A673 (cell line): ENCODE measurements around the gene SLC12A7. TPM values are rescaled to one million over a fixed set of nuclear protein-coding genes. Genes with fewer than 3 reads are reported as not detected.

ENCODE experiments used
- BruUV-seq: library from RNA; stranded (reverse); fragments of 400-500 nt; replicated peaks from 2 replicates; lab custom pipeline; 2021; lab: Mats Ljungman, UMichigan
- CTCF ChIA-PET: fragments of 300-600 bp; sonication (Branson Sonifier 250); formaldehyde crosslinking; loops from one replicate; lab custom pipeline; 2022; ENCODE audit warnings: antibody characterized with exemption; lab: Charles Lee
- POLR2A ChIA-PET: fragments of 300-600 bp; sonication (Branson Sonifier 250); formaldehyde crosslinking; loops from one replicate; lab custom pipeline; 2022; ENCODE audit warnings: antibody characterized with exemption; ENCODE audit not compliant: low non-redundant PET; lab: Charles Lee
- DNase-seq: peaks from one replicate; pipeline ENCODE4 v3.0.0-alpha.2; 2015; ENCODE audit warnings: low spot score
- H3K27ac ChIP-seq: fragments of 200-600 bp; sonication (generic); 2 replicates; pipeline ENCODE4 v1.5.1; 2016; ENCODE audit warnings: mixed run types, low read depth, mild to moderate bottlenecking, mixed read lengths, antibody characterized with exemption, low read length; ENCODE audit not compliant: poor library complexity, severe bottlenecking
- H3K27me3 ChIP-seq: fragments of 200-600 bp; sonication (generic); replicated peaks from 2 replicates; pipeline ENCODE4 v1.6.1; 2017; ENCODE audit warnings: mixed run types, low read depth, mild to moderate bottlenecking, mixed read lengths, antibody characterized with exemption, low read length; ENCODE audit not compliant: insufficient read depth, poor library complexity
- H3K36me3 ChIP-seq: fragments of 200-600 bp; sonication (generic); 2 replicates; pipeline ENCODE4 v1.6.1; 2016; ENCODE audit warnings: mixed run types, mild to moderate bottlenecking, mixed read lengths, antibody characterized with exemption, low read length; ENCODE audit not compliant: insufficient read depth, poor library complexity, severe bottlenecking
- H3K4me1 ChIP-seq: fragments of 200-600 bp; sonication (generic); 2 replicates; pipeline ENCODE4 v1.6.1; 2017; ENCODE audit warnings: mixed run types, mild to moderate bottlenecking, mixed read lengths, antibody characterized with exemption, low read length; ENCODE audit not compliant: insufficient read depth, poor library complexity, severe bottlenecking
- H3K4me3 ChIP-seq: fragments of 200-600 bp; sonication (generic); 2 replicates; pipeline ENCODE4 v1.5.1; 2016; ENCODE audit warnings: low read depth, mixed run types, mild to moderate bottlenecking, mixed read lengths, low read length; ENCODE audit not compliant: poor library complexity, severe bottlenecking
- H3K9me3 ChIP-seq: fragments of 200-600 bp; sonication (generic); 2 replicates; pipeline ENCODE4 v1.6.1; 2016; ENCODE audit warnings: mixed run types, low read depth, mild to moderate bottlenecking, mixed read lengths, antibody characterized with exemption, low read length; ENCODE audit not compliant: poor library complexity, severe bottlenecking
- EZH2 ChIP-seq: fragments of 200-600 bp; sonication (generic); IDR thresholded peaks from 2 replicates; pipeline ENCODE4 v1.6.1; 2017; ENCODE audit warnings: borderline replicate concordance, low read depth, mild to moderate bottlenecking, mixed read lengths, antibody characterized with exemption, low read length; ENCODE audit not compliant: poor library complexity, severe bottlenecking
- intact Hi-C: fragments of 100-400 bp; cut with micrococcal nuclease; formaldehyde crosslinking; loops from one replicate; pipeline ENCODE4 v1.10.0; 2022; ENCODE audit not compliant: unreplicated experiment
- total RNA-seq: library from RNA; stranded (reverse); gene quantifications from 2 replicates; pipeline ENCODE4 v1.2.3, GENCODE V29; 2021
- TF ChIP-seq, protein P1 (sequence below): fragments of 300-800, 200-600 bp; sonication (generic); conservative IDR thresholded peaks from 2 replicates; pipeline ENCODE4 v1.5.1; 2017; ENCODE audit warnings: low read depth, mild to moderate bottlenecking, antibody characterized with exemption, low read length, moderate library complexity, mixed read lengths

The SLC12A7 gene
- total RNA-seq, 1 experiment from 2014 or later = 45.2 TPM

DNA sequence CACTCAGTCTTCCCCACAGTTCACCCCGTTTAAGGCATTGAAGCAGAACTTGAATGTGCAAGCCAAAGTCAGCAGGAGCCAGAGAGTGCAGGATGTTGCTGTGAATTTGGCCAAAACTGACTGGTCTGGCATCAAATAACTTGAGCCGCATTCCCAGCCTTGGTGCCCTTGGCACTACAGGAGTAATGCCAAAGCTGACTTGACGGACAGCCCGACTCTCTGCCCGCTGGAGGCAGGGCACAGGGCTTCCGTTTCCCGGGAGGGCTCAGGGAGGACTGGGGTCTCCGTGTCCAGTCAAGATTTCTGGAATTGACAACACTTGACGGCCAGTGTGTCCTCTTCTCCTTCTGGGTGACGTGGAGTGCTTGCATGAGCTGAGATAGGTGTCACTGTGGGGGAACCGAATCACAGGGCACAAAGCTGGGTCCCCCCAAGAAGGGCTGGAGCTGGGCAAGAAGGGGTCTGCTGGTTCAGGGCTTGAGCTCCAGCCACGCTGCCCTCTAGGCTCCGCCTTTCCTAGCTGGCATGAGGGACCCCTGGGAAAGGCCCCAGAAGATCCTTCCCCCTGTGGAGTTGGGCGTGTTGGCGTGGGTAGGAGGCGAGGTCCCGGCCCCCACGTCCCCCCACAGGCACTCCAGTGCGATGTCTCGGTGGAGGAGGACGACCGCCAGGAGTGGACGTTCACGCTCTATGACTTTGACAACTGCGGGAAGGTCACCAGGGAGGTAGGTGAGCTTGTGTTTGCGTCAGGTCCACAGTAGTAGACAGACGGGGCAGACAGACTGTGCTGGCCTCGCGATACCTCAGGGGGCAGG is 78.0 kb downstream of the SLC12A7 start:
- Histone ChIP-seq H3K4me1 (peaks cover 20% of the 10 kb centered on the region), H3K9me3 (no peaks in the 10 kb centered on the region), H3K36me3 (peaks cover 5% of the 10 kb centered on the region), H3K27me3 (no peaks in the 10 kb centered on the region), H3K4me3 (no peak overlapping the region), H3K27ac (no peak overlapping the region)
- ChIA-PET POLR2A (no interaction called here), CTCF (no interaction called here)
- DNase-seq = no peak
- TF ChIP-seq, protein P1, sequence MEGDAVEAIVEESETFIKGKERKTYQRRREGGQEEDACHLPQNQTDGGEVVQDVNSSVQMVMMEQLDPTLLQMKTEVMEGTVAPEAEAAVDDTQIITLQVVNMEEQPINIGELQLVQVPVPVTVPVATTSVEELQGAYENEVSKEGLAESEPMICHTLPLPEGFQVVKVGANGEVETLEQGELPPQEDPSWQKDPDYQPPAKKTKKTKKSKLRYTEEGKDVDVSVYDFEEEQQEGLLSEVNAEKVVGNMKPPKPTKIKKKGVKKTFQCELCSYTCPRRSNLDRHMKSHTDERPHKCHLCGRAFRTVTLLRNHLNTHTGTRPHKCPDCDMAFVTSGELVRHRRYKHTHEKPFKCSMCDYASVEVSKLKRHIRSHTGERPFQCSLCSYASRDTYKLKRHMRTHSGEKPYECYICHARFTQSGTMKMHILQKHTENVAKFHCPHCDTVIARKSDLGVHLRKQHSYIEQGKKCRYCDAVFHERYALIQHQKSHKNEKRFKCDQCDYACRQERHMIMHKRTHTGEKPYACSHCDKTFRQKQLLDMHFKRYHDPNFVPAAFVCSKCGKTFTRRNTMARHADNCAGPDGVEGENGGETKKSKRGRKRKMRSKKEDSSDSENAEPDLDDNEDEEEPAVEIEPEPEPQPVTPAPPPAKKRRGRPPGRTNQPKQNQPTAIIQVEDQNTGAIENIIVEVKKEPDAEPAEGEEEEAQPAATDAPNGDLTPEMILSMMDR = no peak
- no peak for TF ChIP-seq EZH2
- BruUV-seq = no TSS peak
- intact Hi-C loops = no loop called here

DNA sequence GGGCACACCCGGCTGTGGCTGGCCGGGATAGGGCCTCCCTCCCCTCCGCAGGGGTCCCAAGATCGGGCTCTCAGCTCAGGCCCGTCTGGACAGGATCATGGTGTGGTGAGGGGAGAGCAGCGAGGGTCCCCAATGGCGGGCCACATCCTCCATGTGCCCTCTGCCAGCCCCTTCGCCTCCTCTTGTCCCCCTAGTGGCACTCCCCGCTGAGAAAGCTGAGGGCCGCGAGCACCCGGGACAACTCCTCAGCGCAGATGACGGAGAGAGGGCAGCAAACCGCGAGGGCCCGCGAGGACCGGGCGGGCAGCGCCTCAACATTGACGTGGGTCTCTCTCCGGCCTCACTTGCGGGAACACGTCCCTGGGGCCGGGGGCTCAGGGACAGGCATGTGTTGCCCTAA is 78.7 kb downstream of the SLC12A7 start:
- DNase-seq = no peak
- Histone ChIP-seq H3K4me1 (peaks cover 14% of the 10 kb centered on the region), H3K4me3 (no peak overlapping the region), H3K27ac (no peak overlapping the region), H3K9me3 (no peaks in the 10 kb centered on the region), H3K36me3 (peaks cover 5% of the 10 kb centered on the region), H3K27me3 (no peaks in the 10 kb centered on the region)
- ChIA-PET POLR2A (no interaction called here), CTCF (no interaction called here)
- TF ChIP-seq, protein P1 = no peak
- TF ChIP-seq EZH2 = no peak
- intact Hi-C loops = no loop called here
- BruUV-seq = no TSS peak

- intact Hi-C loops = no loop called here
- Histone ChIP-seq H3K4me3 (no peak overlapping the region), H3K4me1 (peaks cover 8% of the 10 kb centered on the region), H3K36me3 (peaks cover 5% of the 10 kb centered on the region), H3K27ac (no peak overlapping the region), H3K9me3 (no peaks in the 10 kb centered on the region), H3K27me3 (no peaks in the 10 kb centered on the region)
- ChIA-PET POLR2A (no interaction called here), CTCF (no interaction called here)
- DNase-seq = no peak
- BruUV-seq = no TSS peak
- TF ChIP-seq EZH2 = no peak
- TF ChIP-seq, protein P1 = no peak
These were observed 79.3 kb downstream of the SLC12A7 start for GRCh38 chr5:1032551-1033027.
